NAMALWA (cell line): ENCODE measurements around the gene AIFM1.

Experiments used
- DNase-seq: peaks from one replicate; pipeline ENCODE4 v3.0.0-alpha.2; 2015; ENCODE audit warnings: low spot score

Gene AIFM1

DNA sequence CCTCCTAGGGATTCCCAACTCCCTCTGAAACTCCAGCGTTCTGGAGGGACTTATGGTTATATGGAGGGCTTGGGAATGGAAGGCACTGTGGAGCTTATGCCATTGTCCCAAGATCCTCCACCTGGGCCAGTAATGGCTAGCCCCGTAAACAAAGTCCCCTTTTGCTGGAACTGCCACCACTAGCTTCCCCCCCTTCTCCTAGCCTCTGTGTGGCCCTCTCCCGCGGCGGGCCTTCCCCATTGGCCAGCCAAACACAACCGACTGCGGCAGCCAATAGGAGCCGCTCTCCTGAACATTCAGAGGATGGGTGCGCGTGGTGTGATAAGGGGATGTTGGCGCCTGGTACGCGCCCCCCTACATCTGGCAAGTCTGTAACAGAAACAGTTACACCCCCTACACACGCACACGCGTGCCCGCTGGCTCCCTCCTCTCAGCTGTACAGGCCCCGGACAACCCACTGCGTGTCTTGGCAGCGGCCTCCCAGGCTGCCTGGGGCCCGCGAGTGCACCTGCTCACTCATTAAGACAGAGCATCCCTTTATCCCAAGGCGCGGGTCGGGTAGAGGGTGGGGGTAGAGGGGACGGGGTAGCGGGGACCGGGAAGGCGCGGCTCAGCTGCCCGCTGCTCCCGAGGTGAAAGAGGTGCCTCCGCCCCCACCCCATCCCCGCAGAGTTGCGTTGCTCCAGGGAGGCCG, 5.3 kb upstream of the AIFM1 start:
- peak; percentile 73 for DNase-seq

DNA sequence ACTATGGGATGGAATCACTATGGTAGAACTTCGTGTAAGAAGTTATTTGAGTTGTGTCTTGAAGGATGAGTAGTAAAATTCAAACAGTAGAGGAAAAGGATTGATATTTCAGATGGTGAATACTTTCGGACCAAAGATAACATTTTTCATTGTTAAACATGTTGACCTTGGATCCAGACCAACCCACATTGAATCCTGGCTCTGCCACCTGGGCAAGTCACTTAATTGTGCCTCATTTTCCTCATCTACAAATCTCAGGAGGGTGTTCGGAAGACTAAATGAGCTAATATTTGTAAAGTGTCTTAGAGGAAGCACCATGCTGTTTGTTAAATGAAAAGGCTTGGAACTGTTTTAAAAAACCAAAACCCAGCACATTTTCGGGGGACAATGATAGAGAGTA, 1.4 kb upstream of the AIFM1 start:
- DNase-seq: no peak

DNA sequence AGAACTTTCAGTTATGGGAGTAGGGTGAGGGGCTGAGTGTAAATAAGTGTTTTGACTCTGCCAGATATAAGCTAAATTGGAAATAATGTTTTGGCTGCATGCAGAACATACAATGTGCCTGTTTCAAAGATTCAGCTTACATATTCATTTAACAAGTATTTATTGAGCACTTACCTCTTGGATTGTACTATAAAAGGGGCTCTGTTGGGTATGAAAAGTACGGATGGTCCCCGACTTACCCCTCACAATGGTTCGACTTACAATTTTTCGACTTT, 799 bp upstream of the AIFM1 start:
- DNase-seq: no peak

GRCh38 chrX:130165181-130165702, 399 bp downstream of the AIFM1 start:
- DNase-seq: peak; percentile 50

GRCh38 chrX:130163398-130163797, 2.2 kb downstream of the AIFM1 start:
- no peak for DNase-seq

DNA sequence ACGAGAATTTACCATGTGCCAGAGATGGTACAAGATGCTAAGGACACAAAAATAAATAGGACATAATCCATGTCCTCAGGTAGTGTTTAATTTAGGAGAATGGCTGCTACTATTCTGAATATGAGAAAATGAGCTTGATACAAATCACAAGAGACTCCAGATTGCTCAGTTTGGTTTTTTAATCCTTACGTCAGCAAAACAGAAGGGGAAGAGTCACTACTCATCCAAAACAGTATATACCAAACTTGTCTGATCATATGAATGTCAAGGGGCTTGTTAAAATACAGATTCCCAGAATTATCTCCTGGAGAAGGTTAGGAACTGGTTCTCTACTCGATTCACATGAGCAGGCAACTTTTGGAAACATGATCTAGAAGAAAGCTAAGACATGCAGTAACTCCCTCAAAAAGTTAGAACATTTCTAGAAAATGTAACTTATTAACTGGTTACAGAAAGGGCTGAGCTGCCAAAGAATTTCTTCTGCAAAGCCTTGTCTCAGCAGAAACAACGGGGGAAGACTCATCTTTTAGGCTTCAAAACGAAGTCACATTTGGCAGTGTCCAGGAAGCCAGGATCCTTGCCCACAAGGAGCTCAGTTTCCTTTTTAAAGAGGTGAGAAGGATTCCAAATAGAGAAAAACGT, 3.4 kb downstream of the AIFM1 start:
- no peak for DNase-seq

DNA sequence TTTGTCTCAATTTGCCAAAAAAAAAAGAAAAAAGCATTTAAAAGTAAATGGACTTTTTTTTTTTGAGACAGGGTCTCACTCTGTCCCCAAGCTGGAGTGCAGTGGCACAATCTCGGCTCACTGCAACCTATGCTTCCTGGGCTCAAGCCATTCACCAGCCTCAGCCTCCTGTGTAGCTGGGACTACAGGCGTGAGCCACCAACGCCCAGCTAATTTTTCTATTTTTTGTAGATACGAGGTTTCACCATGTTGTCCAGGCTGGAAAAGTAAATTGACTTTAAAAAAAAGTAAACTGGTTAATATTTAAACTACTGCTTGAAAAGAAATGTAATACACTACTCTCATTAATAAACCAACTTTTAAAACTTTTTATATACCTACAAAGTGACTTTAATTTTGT, 5.9 kb downstream of the AIFM1 start:
- no peak for DNase-seq

DNA sequence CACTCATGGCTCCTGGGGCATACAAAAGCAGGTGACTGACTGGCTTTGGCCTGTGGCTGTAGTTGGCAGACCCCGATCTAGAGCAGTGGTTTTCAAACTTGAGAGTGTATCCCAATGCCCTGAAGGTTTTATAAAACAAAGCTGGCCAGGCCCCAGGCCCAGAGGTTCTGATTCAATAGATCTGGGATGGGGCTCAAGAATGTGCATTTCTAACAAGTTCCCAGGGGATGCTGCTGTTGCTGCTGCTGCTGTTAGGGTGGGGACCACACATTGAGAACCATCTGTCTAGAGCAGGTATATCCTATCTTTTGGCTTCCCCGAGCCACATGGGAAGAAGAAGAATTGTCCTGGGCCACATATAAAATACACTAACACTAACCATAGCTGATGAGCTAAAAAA, 7.3 kb downstream of the AIFM1 start:
- no peak for DNase-seq

DNA sequence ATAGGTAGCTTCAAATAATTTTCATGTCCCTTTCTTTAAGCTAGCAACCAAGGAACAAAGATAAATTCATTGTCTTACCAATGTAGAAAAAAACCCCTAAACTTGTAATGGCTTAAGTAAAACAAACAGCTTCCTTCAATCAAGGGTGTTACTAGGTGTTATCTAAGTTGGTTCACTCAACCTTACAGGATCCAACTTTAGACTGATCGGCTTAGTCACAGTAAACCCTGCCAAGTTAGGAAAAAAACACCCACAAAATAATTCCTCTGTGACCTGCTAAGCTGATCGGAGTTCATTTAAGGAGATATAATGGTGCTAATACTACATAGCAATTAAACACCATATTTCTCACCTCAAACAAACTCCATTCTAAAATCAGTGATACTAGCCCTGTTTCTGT, 10.1 kb downstream of the AIFM1 start:
- no peak for DNase-seq

- no peak for DNase-seq
Observed at GRCh38 chrX:130147631-130148030, 18.0 kb downstream of the AIFM1 start.

DNA sequence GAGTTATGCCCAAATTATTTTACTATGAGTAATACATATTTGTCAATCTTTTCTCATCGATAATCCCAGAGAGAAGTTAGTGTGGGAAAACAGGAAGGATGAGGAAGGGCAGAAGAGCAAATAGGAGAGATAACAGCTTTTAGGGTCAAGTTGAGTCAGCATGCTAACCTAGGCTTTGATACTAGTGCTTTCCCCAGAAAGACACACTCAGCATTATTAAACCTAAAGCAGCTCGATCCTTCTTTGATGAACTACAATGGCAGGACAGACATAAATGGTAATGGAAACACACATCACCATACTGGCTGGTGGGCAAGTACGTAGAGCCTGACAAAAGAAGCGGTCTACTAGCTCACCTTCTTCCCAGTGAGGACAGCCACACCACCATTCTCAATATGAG, 20.5 kb downstream of the AIFM1 start:
- no peak for DNase-seq

DNA sequence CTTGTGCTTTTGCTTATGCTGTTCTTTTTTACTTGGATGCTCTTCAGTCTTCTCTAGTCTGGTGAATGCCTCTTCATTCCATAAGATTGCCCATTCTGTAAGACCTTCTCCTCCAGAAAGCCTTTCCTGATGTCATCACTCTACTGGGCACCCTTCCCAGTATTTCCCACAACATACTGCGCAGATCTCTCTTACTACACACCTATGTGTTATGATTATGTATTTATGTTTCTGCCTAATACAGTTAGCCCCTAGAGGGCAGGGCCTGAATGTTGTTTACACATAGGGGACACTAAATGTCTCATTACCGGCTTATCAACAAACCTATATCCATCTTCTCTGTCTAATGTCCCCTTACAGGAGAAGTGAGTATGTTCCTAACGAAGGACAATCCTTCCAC, 21.1 kb downstream of the AIFM1 start:
- no peak for DNase-seq

DNA sequence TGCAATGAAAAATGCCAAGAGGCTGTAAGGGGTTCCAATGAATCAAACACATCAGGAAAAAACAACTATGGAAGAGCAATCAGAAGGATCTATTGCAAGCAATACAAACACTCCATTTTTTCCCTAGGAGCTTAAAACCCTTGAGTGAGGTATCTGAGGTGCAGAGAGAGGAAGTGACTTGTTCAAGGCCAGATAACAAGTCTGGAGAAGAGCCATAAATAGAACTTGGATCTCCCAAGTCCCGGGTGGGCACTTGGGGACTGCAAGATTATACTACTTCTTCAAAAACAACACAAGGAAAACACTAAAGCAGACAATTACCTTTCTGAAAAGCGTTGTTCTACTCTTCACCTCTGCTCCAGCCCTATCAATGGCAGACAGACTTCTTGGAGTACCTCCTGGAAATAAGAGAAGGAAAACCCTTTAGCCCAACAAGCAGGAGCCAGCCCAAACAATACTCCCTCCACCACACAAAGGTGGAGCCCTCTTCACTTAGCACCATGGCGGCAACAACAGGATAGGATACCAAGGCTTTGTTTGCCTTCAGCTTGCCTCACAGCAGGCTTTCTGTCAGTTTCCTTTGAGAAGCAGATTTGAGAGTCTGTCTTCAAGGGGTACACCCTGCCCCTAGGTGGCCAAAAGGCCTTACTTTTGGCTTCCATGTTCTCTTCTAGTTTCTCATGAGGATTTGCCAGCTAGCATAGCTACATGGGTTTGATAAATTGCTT, 26.0 kb downstream of the AIFM1 start:
- no peak for DNase-seq

GRCh38 chrX:130136961-130137360, 28.7 kb downstream of the AIFM1 start:
- DNase-seq: no peak

DNA sequence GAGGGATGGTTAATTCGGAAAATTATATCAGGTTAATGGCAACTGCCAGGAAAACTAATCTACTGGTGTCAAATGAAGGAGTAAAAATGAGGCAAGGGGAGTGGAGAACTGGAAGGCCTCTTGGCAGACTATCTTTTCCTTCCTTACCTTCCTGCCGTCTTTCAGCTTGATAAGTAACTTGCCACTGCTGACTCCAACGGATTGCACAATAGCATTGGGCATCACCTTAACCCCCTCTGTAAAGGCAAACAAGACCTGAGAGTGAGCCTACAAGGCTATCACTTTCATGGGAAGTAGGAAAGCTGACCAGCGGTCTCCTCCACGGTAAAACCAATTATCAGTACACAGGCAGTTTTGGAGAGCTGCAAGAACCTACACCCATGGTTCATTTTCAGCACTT, 29.1 kb downstream of the AIFM1 start:
- no peak for DNase-seq

DNA sequence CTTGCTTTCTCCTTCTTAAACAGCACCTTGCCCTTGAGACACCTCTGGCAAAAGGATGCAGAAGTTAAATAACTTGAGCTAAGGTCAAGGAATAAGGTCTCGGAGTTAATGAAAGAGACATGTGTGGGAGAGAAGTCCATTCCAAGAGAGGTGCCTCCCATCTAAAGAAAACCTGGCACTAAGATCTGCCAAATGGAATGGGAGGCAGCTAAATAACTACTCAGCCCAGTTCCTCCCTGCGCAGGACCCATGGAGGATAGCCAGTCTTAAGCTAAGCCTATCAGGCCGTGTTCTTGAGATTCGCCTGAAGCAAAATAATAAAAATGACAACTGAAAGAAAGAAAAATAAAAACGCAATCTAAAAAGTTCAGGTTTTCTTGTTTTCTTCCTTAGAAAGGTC, 34.7 kb downstream of the AIFM1 start:
- no peak for DNase-seq

DNA sequence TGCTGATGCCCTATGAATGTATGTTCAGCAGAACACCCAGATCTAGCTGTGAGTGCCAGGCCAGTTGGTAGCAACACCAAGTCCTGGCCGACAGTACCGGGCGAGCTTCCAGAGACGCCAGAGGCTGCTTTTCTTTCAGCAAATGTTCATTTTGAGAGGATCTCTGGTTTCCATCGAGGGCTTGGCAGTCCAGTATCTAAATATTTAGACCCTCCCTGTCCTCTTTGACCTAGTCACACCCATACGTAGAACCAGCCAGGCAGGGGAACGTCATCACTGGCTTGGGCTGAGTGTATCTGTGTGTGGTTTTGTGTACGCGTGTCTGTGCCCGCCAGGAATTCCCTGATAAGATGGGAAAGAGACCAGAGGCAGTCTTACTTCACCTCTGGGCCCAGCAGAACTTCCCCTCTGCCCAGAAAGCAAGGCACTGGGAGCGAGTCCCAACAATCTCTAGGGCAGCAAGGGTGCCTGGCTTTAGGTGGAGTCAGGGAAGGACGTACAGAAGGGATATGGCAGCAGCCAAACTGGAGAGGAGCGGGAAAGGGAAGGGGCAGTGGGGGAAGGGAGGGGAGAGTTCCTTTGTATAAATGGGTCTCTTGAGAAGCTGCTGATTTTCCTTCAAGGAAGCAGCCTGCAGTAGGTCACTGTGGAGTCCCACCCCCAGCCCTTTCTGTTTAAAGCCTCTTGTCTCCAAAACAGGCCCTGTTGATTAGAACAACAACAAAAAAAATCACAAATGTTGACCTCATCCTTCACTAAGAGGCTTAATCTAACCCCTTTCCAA, 40.4 kb downstream of the AIFM1 start:
- no peak for DNase-seq

DNA sequence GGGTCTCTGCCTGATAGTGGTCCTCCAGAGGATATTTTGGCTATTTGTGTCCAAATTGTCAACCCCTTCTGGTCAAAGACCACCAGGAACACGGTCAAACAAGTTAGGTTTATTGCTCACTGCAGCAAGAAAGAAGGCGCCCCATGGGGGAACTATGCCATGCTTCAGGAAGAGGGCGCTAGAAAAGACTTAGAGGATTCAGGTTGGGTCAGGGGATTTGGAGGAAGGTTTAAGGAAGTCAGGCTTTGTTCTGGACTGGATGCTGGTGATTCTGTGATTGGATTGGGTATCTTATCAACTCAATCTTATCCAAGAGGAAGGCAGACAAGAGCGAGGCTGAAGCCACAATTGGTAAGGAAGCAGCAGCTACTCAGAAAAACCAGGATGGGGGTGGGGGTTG, 41.1 kb downstream of the AIFM1 start:
- DNase-seq: no peak

DNA sequence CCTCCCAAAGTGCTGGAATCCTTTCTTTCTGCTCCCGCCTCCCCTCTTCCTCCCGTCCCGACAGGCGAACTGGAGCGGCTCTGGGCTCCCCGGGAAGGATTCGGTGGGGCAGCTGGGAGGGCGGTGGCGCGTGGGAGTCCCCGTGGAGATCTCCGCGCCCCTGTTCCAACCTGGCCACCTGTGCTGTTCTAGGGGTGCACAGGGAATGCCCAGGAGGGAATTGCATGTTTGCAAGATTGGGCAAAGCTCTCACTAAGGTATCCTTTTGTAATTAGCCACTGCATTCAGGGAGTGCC, 44.2 kb downstream of the AIFM1 start:
- no peak for DNase-seq

- peak; percentile 70 for DNase-seq
Observed at GRCh38 chrX:130120746-130121504, 44.7 kb downstream of the AIFM1 start.

- DNase-seq: peak; percentile 54
Observed at GRCh38 chrX:130120321-130120731, 45.3 kb downstream of the AIFM1 start.

DNA sequence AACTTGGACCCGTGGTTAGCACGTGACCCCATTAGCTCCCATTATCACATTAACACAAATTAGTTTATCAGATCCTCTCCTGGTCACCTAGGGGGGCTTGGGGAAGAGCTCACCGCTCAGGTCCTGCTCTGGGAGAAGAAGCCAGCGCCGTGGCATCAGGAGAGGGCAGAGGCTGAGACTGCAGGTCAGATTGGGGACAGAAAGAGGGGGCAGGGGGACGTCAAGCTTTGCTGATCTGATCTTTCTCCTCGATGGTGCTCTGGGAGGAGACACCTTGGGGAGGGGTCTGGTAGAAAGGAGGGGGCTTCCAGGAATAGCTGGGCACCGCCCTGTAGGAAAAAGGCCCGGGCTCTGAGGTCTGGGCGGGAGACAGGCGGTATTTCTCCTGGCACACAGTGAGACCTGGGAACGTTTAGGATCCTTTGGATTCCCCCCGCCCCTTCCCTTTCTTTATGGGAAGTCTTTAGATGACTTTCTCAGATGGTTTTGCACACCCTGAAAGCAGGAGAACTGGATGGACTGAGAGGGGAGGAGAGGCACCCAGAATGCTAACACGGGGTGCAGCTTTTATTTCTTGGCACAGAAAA, 46.2 kb downstream of the AIFM1 start:
- DNase-seq: no peak
